Esophagus squamous epithelium (tissue), 5 donors: ENCODE data around the gene HMGCS1. TPM values are rescaled to one million over a fixed set of nuclear protein-coding genes. Genes with fewer than 3 reads are reported as not detected.
"Not testable (repeated sequence)": the region's sequence is repeated elsewhere in the genome, so short reads cannot be mapped to it uniquely, and the experiment has no call there.

Source experiments
- DNase-seq: peaks from one replicate; lab custom pipeline; 2025; lab: John Stamatoyannopoulos, UW
- H3K27ac ChIP-seq, 4 donors: fragments of 200-600 bp; sonication (generic); one replicate each; pipeline ENCODE4 v1.5.1; 2016 to 2019; ENCODE audit warnings: mild to moderate bottlenecking in 1 of 4
- H3K27me3 ChIP-seq, 4 donors: fragments of 200-600 bp; sonication (generic); 1 replicate in 3 of 4; 2 replicates in 1 of 4; pipeline versions ENCODE4 v1.5.1 to v1.6.0; 2017 to 2021; ENCODE audit warnings: antibody characterized with exemption in 1 of 4
- H3K36me3 ChIP-seq, 3 donors: fragments of 200-600 bp; sonication (generic); one replicate each; pipeline ENCODE4 v1.5.1; 2016 to 2019
- H3K4me1 ChIP-seq, 3 donors: fragments of 200-600 bp; sonication (generic); one replicate each; pipeline ENCODE4 v1.5.1; 2017 to 2019
- H3K4me3 ChIP-seq, 4 donors: fragments of 200-600 bp; sonication (generic); 1 replicate in 3 of 4; 2 replicates in 1 of 4; pipeline ENCODE4 v1.5.1; 2016 to 2019; ENCODE audit warnings: mild to moderate bottlenecking in 2 of 4, moderate library complexity in 1 of 4
- H3K9me3 ChIP-seq, 3 donors: fragments of 200-600 bp; sonication (generic); one replicate each; pipeline ENCODE4 v1.5.1; 2016 to 2019
- CTCF ChIP-seq, 6 experiments: fragments of 450-650 bp in 4 of 6; fragments of 200-600 bp in 2 of 6; sonication (generic) in 2 of 6; IDR thresholded peaks; one replicate each; pipeline ENCODE4 v1.5.1; 2016 to 2019; ENCODE audit warnings: antibody characterized with exemption in 6 of 6, mild to moderate bottlenecking in 4 of 6, moderate library complexity in 4 of 6
- POLR2A ChIP-seq, 4 donors: fragments of 450-650 bp; IDR thresholded peaks; one replicate each; pipeline ENCODE4 v1.6.1; 2017; ENCODE audit warnings: antibody characterized with exemption in 4 of 4, mild to moderate bottlenecking in 4 of 4, moderate library complexity in 3 of 4
- WGBS, 2 donors: methylation state at CpG; one replicate each; pipeline ENCODE4 v1.1.5; 2018; 5-methylcytosine and 5-hydroxymethylcytosine counted together
- intact Hi-C: fragments of 100-400 bp; cut with DNase I; formaldehyde crosslinking; loops from one replicate; pipeline ENCODE4 v1.15.0; 2022
- total RNA-seq, 4 donors: library from RNA; depleted of rRNA; stranded (reverse); fragments of >200 nt; gene quantifications; one replicate each; pipeline ENCODE4 v1.1.0, GENCODE V29; 2016
- donor health status: DM: yes; HTN: yes; CAD: no.

HMGCS1 gene
- total RNA-seq, 4 donors from 2014 or later = 86.6 to 278 (median 148) TPM

DNA sequence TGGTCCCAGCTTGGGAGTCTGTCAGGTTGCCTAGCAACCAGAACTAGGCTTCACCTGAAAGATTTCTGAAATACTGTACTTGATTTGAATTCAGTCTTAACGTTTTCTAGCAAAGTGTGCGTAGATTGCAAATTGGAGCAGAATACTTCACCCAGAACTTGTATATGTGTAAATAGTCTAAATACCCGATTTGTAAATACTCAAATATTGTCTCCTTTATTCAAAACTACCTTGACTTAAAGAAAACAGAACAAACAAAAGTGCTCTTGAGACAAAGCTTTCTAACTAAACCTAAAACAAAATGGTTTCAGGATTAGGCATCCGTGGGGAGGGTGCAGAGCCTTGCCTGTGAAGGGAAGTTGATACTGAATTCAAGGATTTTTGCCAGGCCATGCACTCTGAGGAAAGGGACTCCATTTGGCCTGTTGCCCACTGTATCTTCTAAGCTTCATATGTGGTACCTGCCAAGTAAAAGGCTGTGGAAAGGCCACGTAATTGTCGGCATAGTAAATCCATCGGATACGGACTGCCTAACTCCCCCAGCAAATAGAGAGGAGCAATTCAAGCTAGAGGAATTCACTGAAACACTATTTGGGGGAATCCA lies 744 bp upstream of the HMGCS1 start:
- intact Hi-C loops = no loop called here
- no peak for DNase-seq
- H3K36me3 ChIP-seq = no peaks in the 10 kb centered on the region
- WGBS, 2 donors = 49 to 52% methylated on average over 8 of the region's 8 CpGs
- TF ChIP-seq CTCF (IDR thresholded peaks at IDR 0.05) = no peak
- no peak for TF ChIP-seq POLR2A (IDR thresholded peaks at IDR 0.05)
- H3K27me3 ChIP-seq = no peaks in the 10 kb centered on the region
- no peaks in the 10 kb centered on the region for H3K9me3 ChIP-seq
- peaks cover 9 to 56% (median 22%) of the 10 kb centered on the region in 3 donors for H3K4me1 ChIP-seq
- peak overlapping the region; percentile 84 to 93 (median 90) for H3K4me3 ChIP-seq
- peak overlapping the region; percentile 94 to 98 (median 97) for H3K27ac ChIP-seq

DNA sequence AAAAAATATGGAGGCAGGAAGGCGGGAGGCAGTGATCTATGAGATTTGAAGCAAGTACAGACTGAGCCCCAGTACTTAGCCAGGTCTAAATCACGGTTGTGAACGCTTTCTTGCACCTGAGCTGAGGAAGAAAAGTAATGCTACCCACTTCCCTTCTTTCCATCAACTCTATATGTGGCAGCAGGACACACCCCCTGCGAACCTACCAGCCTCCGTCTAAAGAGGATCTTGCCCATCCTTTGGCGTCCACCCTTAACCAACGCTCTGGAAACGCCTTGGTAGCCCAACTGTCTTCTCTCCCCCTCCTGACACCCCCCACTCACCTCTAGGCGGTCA lies 545 bp downstream of the HMGCS1 start:
- Histone ChIP-seq H3K9me3 (no peaks in the 10 kb centered on the region), H3K36me3 (peaks cover 0 to under 1% (median 0%) of the 10 kb centered on the region in 3 donors), H3K4me1 (peaks cover 9 to 69% (median 25%) of the 10 kb centered on the region in 3 donors), H3K27ac (peak overlapping the region; percentile 94 to 98 (median 97)), H3K27me3 (no peaks in the 10 kb centered on the region), H3K4me3 (peak overlapping the region; percentile 84 to 93 (median 90))
- TF ChIP-seq POLR2A (IDR thresholded peaks at IDR 0.05) (no peak), CTCF (IDR thresholded peaks at IDR 0.05) (no peak)
- DNase-seq = no peak
- intact Hi-C loops = no loop called here
- 1 to 2% methylated on average over 9 of the region's 9 CpGs for WGBS, 2 donors

- Histone ChIP-seq H3K9me3 (no peaks in the 10 kb centered on the region), H3K36me3 (peaks cover 0 to 6% (median 0%) of the 10 kb centered on the region in 3 donors), H3K27me3 (no peaks in the 10 kb centered on the region), H3K4me3 (peak overlapping the region; percentile 84 to 93 (median 90)), H3K27ac (peak overlapping the region in 3 of 4 donors; percentile 96 to 98 (median 98)), H3K4me1 (peaks cover 9 to 74% (median 25%) of the 10 kb centered on the region in 3 donors)
- no peak for TF ChIP-seq POLR2A (IDR thresholded peaks at IDR 0.05)
- TF ChIP-seq CTCF (IDR thresholded peaks at IDR 0.05) = no peak
- 25 to 29% methylated on average over 5 to 6 of the region's 6 CpGs for WGBS, 2 donors
- no peak for DNase-seq
- intact Hi-C loops = no loop called here
These were observed 1.0 kb downstream of the HMGCS1 start for GRCh38 chr5:43312076-43312661.

GRCh38 chr5:43309637-43310036 lies 3.6 kb downstream of the HMGCS1 start:
- Histone ChIP-seq H3K27me3 (no peaks in the 10 kb centered on the region), H3K4me3 (no peak overlapping the region), H3K27ac (peak overlapping the region in 3 of 4 donors; percentile 40 to 98 (median 60)), H3K4me1 (peaks cover 6 to 83% (median 26%) of the 10 kb centered on the region in 3 donors), H3K36me3 (peaks cover 0 to 18% (median 0%) of the 10 kb centered on the region in 3 donors), H3K9me3 (no peaks in the 10 kb centered on the region)
- intact Hi-C loops = loop anchor here (10.0 kb wide), 2 partner anchors 75 to 205 kb away; no protein-coding TSS in a partner anchor
- no peak for TF ChIP-seq POLR2A (IDR thresholded peaks at IDR 0.05)
- no peak for TF ChIP-seq CTCF (IDR thresholded peaks at IDR 0.05)
- DNase-seq = no peak

DNA sequence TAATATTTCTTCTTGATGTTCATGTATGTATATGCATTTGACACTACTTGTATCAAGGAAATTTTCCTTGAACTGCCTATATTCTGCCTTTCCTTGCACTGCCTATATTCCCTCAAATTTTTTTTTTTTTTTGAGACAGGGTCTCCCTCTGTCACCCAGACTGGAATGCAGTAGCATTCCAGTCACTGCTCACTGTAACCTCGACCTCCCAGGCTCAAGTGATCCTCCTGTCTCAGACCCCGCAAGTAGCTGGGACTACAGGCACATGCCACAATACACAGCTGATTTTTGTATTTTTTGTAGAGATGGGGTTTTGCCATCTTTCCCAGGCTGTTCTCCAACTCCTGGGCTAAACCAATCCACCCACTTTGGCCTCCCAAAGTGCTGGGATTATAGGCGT lies 4.1 kb downstream of the HMGCS1 start:
- intact Hi-C loops = loop anchor here (10.0 kb wide), 2 partner anchors 76 to 204 kb away; no protein-coding TSS in a partner anchor

GRCh38 chr5:43306954-43307353 lies 6.3 kb downstream of the HMGCS1 start:
- H3K27ac ChIP-seq, H3K27me3 ChIP-seq, H3K4me3 ChIP-seq, DNase-seq, H3K9me3 ChIP-seq: not testable (repeated sequence)
- Histone ChIP-seq H3K4me1 (peaks cover 0 to 94% (median 31%) of the 10 kb centered on the region in 3 donors), H3K36me3 (peaks cover 0 to 34% (median 0%) of the 10 kb centered on the region in 3 donors)
- 85 to 90% methylated on average over 4 to 5 of the region's 5 CpGs for WGBS, 2 donors
- intact Hi-C loops = loop anchor here (10.0 kb wide), 2 partner anchors 78 to 202 kb away; no protein-coding TSS in a partner anchor

More for the DNA sequence above, 4.1 kb downstream of the HMGCS1 start:
- H3K9me3 ChIP-seq = no peaks in the 10 kb centered on the region
- H3K27ac ChIP-seq = peak overlapping the region in 3 of 4 donors; percentile 40 to 98 (median 54)
- peaks cover 0 to 23% (median 0%) of the 10 kb centered on the region in 3 donors for H3K36me3 ChIP-seq
- DNase-seq = no peak
- no peak overlapping the region for H3K4me3 ChIP-seq
- no peaks in the 10 kb centered on the region for H3K27me3 ChIP-seq
- peaks cover 6 to 86% (median 28%) of the 10 kb centered on the region in 3 donors for H3K4me1 ChIP-seq
- TF ChIP-seq CTCF (IDR thresholded peaks at IDR 0.05) (no peak), POLR2A (IDR thresholded peaks at IDR 0.05) (no peak)
- 38 to 62% methylated on average over 3 of the region's 3 CpGs for WGBS, 2 donors
